GM20431 (cell line): ENCODE results near the gene ARHGAP12.
"Not testable (repeated sequence)": the region's sequence is repeated elsewhere in the genome, so short reads cannot be mapped to it uniquely, and the experiment has no call there.

Experiments used
- in situ Hi-C: fragments of 300-500 bp; cut with MseI, MboI; formaldehyde crosslinking; loops from one replicate; pipeline ENCODE4 v1.15.0; 2020; ENCODE audit warnings: low sequenced_read_pairs; ENCODE audit not compliant: unreplicated experiment

ARHGAP12 gene, protein sequence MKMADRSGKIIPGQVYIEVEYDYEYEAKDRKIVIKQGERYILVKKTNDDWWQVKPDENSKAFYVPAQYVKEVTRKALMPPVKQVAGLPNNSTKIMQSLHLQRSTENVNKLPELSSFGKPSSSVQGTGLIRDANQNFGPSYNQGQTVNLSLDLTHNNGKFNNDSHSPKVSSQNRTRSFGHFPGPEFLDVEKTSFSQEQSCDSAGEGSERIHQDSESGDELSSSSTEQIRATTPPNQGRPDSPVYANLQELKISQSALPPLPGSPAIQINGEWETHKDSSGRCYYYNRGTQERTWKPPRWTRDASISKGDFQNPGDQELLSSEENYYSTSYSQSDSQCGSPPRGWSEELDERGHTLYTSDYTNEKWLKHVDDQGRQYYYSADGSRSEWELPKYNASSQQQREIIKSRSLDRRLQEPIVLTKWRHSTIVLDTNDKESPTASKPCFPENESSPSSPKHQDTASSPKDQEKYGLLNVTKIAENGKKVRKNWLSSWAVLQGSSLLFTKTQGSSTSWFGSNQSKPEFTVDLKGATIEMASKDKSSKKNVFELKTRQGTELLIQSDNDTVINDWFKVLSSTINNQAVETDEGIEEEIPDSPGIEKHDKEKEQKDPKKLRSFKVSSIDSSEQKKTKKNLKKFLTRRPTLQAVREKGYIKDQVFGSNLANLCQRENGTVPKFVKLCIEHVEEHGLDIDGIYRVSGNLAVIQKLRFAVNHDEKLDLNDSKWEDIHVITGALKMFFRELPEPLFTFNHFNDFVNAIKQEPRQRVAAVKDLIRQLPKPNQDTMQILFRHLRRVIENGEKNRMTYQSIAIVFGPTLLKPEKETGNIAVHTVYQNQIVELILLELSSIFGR

DNA sequence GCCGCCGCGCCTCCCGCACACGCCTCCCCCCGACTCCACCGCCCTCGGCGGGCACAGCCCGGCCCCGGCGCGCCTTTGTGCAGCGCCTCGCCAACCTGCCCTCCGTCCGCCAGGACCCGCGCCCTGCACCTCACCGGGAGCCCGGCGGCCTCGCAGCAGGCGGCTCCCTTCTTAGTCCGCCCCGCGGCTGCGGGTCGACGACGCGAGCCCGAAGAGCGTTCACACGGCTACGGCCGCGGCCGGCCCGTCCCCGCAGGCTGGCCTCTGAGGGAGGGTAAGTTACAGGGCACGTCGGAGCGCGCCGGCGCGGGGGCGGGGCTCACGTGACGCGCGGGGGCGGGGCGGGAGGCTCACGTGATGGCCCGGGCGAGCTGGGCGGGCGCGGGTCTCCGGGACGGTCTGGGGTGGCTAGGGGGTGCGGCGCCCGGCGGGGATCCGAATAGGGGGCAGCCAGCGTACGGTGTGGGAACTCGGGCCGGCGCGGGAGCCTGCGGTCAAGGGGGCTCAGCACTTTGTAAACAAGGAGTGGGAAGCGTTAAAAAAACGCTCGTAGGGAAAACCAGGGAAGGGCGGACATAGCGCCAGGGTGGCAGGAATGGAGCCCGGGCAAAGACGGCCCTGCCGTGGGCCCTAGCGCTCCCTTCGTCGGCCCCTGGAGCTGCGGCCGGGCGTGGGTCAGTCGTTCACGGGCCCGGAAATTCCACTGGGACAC, at the start of gene ARHGAP12:
ARHGAP12 (minus strand) TSS at position 283 of the 712 bp plus-strand sequence. CDS start 19,976 bp downstream, outside the sequence.
- in situ Hi-C loops = no loop called here

DNA sequence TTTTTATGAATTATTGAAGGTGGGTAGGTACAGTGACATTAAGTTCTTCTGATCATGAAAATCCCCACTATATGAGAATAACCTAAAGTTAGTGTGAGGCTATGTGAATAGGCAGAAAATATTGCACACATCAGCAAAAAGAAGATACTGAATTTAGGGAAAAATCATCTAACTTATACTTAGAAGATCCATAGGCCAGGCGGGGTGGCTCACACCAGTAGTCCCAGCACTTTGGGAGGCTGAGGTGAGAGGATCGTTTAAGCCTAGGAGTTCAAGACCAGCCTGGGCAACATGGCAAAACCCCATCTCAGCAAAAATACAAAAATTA, 49.5 kb upstream of the ARHGAP12 start:
- in situ Hi-C loops = loop anchor here (25.0 kb wide), 1 partner anchor 116 kb away; no protein-coding TSS in a partner anchor

DNA sequence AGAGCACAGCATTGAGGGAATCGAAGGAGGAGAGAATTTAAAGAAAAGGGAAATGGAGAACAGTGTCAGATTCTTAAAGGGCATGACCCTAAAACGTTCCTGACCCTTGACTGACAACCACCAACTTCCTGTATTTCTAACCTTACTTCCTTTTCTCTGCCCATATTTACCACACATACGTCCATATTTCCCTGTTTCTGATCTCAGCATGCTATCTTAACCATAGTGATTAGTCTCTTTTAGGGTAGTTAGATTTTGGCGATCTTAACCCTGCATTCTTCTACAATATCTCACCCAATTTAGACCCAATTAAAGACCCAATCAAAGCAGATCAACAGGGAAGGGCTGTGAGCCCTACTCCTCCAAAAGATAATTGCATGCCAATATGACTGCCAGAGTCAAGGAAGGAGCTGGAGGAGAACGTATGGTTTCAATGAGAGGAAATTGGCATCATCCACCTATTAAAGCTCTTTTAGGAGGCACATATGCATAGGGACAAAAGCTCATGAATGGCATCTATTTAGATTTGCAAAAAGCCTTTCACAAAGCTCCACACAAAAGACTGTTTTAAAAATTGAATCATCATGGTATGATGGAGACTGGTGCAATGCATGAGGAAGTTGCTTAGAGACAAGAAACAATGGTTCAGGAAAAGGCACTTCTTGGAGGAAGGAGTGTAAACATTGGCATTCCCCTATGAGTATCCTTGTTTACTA, 49.0 kb upstream of the ARHGAP12 start:
- in situ Hi-C loops = loop anchor here (25.0 kb wide), 1 partner anchor 115 kb away; no protein-coding TSS in a partner anchor

- in situ Hi-C loops = loop anchor here (25.0 kb wide), 1 partner anchor 113 kb away; no protein-coding TSS in a partner anchor
Measured at GRCh38 chr10:31975157-31975765, 46.6 kb upstream of the ARHGAP12 start.

DNA sequence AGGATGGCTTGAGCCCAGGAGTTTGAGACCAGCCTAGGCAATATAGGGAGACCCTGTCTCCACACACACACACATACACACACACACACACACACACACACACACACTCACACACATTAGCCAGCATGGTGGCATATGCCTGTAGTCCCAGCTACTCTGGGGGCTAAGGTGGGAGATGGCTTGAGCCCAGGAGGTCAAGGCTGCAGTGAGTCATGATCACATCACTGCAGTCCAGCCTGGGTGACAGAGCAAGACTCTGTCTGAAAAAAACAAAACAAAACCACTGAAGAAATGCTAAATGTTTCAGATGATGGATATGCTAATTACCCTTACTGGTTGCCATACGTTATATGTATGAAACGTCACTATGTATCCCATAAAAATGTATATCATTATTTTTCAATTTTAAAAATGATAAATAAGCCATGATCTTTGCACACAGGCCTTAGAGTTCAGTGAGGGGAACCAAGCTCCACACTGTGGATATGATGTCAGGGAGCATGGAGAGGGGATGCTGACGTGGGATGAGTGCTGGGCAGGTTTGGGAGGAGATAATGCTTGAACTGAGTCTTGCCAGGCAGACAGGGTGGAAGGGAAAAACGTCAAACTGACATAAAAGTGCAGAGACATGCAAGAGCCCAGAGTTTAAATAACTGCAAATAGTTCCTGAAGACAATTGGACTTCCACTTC, 45.9 kb upstream of the ARHGAP12 start:
- in situ Hi-C loops = loop anchor here (25.0 kb wide), 1 partner anchor 112 kb away; no protein-coding TSS in a partner anchor

DNA sequence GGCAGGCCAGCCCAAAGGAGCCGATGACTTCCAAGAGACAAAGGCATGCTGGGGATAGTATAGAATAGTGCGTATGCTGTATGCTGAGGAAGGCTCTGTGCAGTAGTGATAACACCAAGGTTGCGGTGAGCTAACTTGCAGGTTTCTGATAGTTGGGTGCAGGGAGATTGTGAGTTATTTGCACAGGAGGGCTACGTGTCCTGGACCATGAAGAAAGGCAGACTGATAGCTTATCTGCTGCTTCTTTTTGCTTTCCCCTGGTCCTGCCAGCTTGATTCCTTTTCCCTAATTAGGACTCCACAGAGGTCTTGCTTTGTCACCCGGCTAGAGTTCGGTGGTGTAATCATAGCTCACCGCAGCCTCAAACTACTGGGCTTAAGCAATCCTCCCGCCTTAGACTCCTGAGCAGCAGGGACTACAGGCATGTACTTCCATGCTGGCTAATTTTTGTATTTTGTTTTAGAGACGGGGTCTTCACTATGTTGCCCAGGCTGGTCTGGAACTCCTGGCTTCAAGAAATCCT, 43.9 kb upstream of the ARHGAP12 start:
- in situ Hi-C loops = no loop called here

DNA sequence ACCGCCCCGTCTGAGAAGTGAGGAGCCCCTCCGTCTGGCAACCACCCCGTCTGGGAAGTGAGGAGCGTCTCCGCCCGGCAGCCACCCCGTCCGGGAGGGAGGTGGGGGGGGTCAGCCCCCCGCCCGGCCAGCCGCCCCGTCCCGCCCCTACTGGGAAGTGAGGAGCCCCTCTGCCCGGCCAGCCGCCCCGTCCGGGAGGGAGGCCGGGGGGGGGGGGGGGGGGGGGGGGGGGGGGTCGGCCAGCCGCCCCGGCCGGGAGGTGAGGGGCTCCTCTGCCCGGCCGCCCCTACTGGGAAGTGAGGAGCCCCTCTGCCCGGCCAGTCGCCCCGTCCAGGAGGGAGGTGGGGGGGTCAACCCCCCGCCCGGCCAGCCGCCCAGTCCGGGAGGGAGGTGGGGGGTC, 41.2 kb upstream of the ARHGAP12 start:
- in situ Hi-C loops = not testable (repeated sequence)

GRCh38 chr10:31963589-31963980, 35.0 kb upstream of the ARHGAP12 start:
- in situ Hi-C loops = no loop called here

- in situ Hi-C loops = no loop called here
Measured at GRCh38 chr10:31962826-31963588, 34.4 kb upstream of the ARHGAP12 start.

GRCh38 chr10:31961277-31962074, 32.8 kb upstream of the ARHGAP12 start:
- in situ Hi-C loops = no loop called here

GRCh38 chr10:31959461-31960173, 31.0 kb upstream of the ARHGAP12 start:
- in situ Hi-C loops = no loop called here

GRCh38 chr10:31958856-31959255, 30.2 kb upstream of the ARHGAP12 start:
- in situ Hi-C loops = no loop called here

DNA sequence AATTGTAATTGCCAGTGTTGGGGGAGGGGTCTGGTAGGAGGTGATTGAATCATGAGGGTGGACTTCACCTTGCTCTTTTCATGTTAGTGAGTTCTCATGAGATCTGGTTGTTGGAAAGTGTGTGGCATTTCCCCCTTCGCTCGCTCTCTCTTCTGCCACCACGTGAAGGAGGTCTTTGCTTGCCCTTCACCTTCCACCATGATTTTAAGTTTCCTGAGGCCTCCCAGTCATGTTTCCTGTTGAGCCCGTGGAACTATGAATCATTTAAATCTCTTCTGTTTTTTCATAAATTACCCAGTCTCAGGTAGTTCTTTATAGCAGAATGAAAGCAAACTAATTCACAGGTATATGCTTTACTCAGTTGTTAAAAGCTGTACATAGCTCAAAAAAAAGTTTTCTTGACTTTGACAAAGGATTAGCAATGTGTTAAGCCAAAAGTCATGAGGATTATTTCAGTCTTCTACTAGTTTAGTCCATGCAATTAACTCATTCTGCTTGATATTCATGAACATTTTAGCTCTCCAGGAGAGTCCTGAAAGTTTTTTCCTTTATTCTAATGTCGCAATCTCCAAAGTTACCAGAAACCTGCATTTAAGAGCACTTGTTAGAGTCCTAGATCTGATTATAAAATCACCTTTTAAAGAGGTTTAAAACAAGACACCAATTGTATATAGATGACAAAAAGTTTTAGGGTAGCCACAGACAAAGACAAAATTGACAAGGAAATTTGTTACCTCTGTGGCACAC, 27.7 kb upstream of the ARHGAP12 start:
- in situ Hi-C loops = no loop called here

GRCh38 chr10:31954410-31955191, 26.0 kb upstream of the ARHGAP12 start:
- in situ Hi-C loops = no loop called here

- in situ Hi-C loops = no loop called here
Measured at GRCh38 chr10:31953480-31953879, 24.8 kb upstream of the ARHGAP12 start.
